Measurements from ENCODE around the gene THRB.
A peak's percentile ranks its signal among the peaks of the same experiment; 100 is the strongest.

- TF ChIP-seq USF2 (IDR thresholded peaks at IDR 0.05; ENCODE audit: borderline replicate concordance, low read depth, low read length) (no peak), CTCF (IDR thresholded peaks at IDR 0.05) (no peak), POLR2AphosphoS5 (IDR thresholded peaks at IDR 0.05; ENCODE audit: low read depth, low read length) (no peak), JUND (IDR thresholded peaks at IDR 0.05) (no peak), GABPA (IDR thresholded peaks at IDR 0.05; ENCODE audit: low read depth) (no peak), YY1 (IDR thresholded peaks at IDR 0.05; ENCODE audit: low read depth) (no peak), TCF12 (IDR thresholded peaks at IDR 0.05) (no peak), ELF1 (IDR thresholded peaks at IDR 0.05) (no peak), EP300 (IDR thresholded peaks at IDR 0.05; ENCODE audit: borderline replicate concordance in 1 of 2, low read depth in 1 of 2, low read length in 1 of 2) (peak in 1 of 2 experiments; percentile 73; a peak in 1 of 4 replicates), CHD2 (IDR thresholded peaks at IDR 0.05; ENCODE audit: low read length, partially characterized antibody) (no peak), TAF1 (IDR thresholded peaks at IDR 0.05; ENCODE audit: borderline replicate concordance, low read depth, low read length) (no peak), FOSL2 (IDR thresholded peaks at IDR 0.05; ENCODE audit: borderline replicate concordance, low read depth) (no peak)
Measured at GRCh38 chr3:24191801-24192403, 302.7 kb downstream of the THRB start.
